Trophoblast cell (in vitro differentiated cells and primary cell): Measurements from ENCODE around the gene YBX2. TPM values are rescaled to one million over a fixed set of nuclear protein-coding genes. Genes with fewer than 3 reads are reported as not detected.
A peak's percentile ranks its signal among the peaks of the same experiment; 100 is the strongest.

Experiments
- DNase-seq, 2 donors: peaks; one replicate each; pipeline ENCODE4 v3.0.0-alpha.2; 2016
- H2AFZ ChIP-seq: 2 replicates; pipeline ENCODE4 v1.6.1; 2013; ENCODE audit warnings: low read length, moderate library complexity, mild to moderate bottlenecking; ENCODE audit not compliant: insufficient read depth, poor library complexity
- H2AK5ac ChIP-seq: 2 replicates; pipeline ENCODE4 v1.6.1; 2013; ENCODE audit warnings: mild to moderate bottlenecking, low read length
- H2BK120ac ChIP-seq: 2 replicates; pipeline ENCODE4 v1.6.1; 2013; ENCODE audit warnings: low read length, mild to moderate bottlenecking, moderate library complexity; ENCODE audit not compliant: insufficient read depth, poor library complexity
- H2BK12ac ChIP-seq: 2 replicates; pipeline ENCODE4 v1.6.1; 2013; ENCODE audit warnings: mild to moderate bottlenecking, low read length, moderate library complexity
- H2BK5ac ChIP-seq: 2 replicates; pipeline ENCODE4 v1.6.1; 2013; ENCODE audit warnings: low read length, low read depth, moderate library complexity, mild to moderate bottlenecking; ENCODE audit not compliant: poor library complexity
- H3K14ac ChIP-seq: 2 replicates; pipeline ENCODE4 v1.6.1; 2013; ENCODE audit warnings: mild to moderate bottlenecking, low read length
- H3K18ac ChIP-seq: 2 replicates; pipeline ENCODE4 v1.6.1; 2013; ENCODE audit warnings: mild to moderate bottlenecking, low read length
- H3K23ac ChIP-seq: 2 replicates; pipeline ENCODE4 v1.6.1; 2013; ENCODE audit warnings: low read length
- H3K27ac ChIP-seq: 2 replicates; pipeline ENCODE4 v1.5.1; 2013; ENCODE audit warnings: low read depth, mild to moderate bottlenecking, inconsistent platforms, low read length, moderate library complexity
- H3K27me3 ChIP-seq: 2 replicates; pipeline ENCODE4 v1.6.1; 2013; ENCODE audit warnings: inconsistent platforms, mild to moderate bottlenecking, low read length, moderate library complexity; ENCODE audit not compliant: insufficient read depth
- H3K36me3 ChIP-seq, 2 experiments: 1 replicate in 1 of 2; 2 replicates in 1 of 2; pipeline ENCODE4 v1.6.1; 2013; ENCODE audit warnings: low read length in 2 of 2, mild to moderate bottlenecking in 2 of 2, moderate library complexity in 1 of 2; ENCODE audit not compliant: insufficient read depth in 2 of 2, control insufficient read depth in 1 of 2
- H3K4ac ChIP-seq: 2 replicates; pipeline ENCODE4 v1.6.1; 2013; ENCODE audit warnings: low read depth, mild to moderate bottlenecking, low read length, moderate library complexity
- H3K4me1 ChIP-seq, 2 experiments: 1 replicate in 1 of 2; 2 replicates in 1 of 2; pipeline ENCODE4 v1.6.1; 2013; ENCODE audit warnings: low read length in 2 of 2, mild to moderate bottlenecking in 2 of 2, moderate library complexity in 1 of 2; ENCODE audit not compliant: insufficient read depth in 2 of 2, control insufficient read depth in 1 of 2
- H3K4me2 ChIP-seq: 2 replicates; pipeline ENCODE4 v1.6.1; 2013; ENCODE audit warnings: inconsistent platforms, mild to moderate bottlenecking, low read length, moderate library complexity
- H3K4me3 ChIP-seq: 2 replicates; pipeline ENCODE4 v1.5.1; 2013; ENCODE audit warnings: mild to moderate bottlenecking, low read depth, low read length, inconsistent platforms
- H3K79me1 ChIP-seq: one replicate; pipeline ENCODE4 v1.6.1; 2013; ENCODE audit warnings: low read length
- H3K79me2 ChIP-seq: 2 replicates; pipeline ENCODE4 v1.6.1; 2013; ENCODE audit warnings: low read length, mild to moderate bottlenecking; ENCODE audit not compliant: control insufficient read depth, insufficient read depth, poor library complexity
- H3K9ac ChIP-seq: 2 replicates; pipeline ENCODE4 v1.6.1; 2013; ENCODE audit warnings: mild to moderate bottlenecking, low read length
- H3K9me3 ChIP-seq: 2 replicates; pipeline ENCODE4 v1.6.1; 2013; ENCODE audit warnings: low read depth, mild to moderate bottlenecking, control low read depth, inconsistent platforms, low read length; ENCODE audit not compliant: insufficient read depth
- H4K12ac ChIP-seq: 2 replicates; pipeline ENCODE4 v1.6.1; 2013; ENCODE audit warnings: low read depth, mild to moderate bottlenecking, low read length, moderate library complexity
- H4K8ac ChIP-seq: 2 replicates; pipeline ENCODE4 v1.6.1; 2013; ENCODE audit warnings: low read depth, mild to moderate bottlenecking, low read length, moderate library complexity
- H4K91ac ChIP-seq: one replicate; pipeline ENCODE4 v1.6.1; 2013; ENCODE audit warnings: low read depth, mild to moderate bottlenecking, low read length, moderate library complexity
- WGBS: extraction: QIAGEN DNeasy Blood & Tissue Kit; methylation state at CpG from one replicate; pipeline ENCODE4 v1.1.7; 2013; ENCODE audit warnings: missing lambda C conversion rate; ENCODE audit not compliant: insufficient read length, insufficient coverage; ENCODE audit errors: extremely low coverage; 5-methylcytosine and 5-hydroxymethylcytosine counted together
- polyA plus RNA-seq: library from polyadenylated mRNA; stranded (reverse); fragments of 200-250 nt; gene quantifications from 2 replicates; pipeline ENCODE4 v1.2.3, GENCODE V29; 2013

The YBX2 gene
- 0.33 and 0.45 TPM in 2 replicates for polyA plus RNA-seq

GRCh38 chr17:7294614-7295153 lies at the start of gene YBX2:
Gene YBX2 (minus strand): TSS chr17:7294639. CDS start chr17:7294500, 139 bp downstream.
- Histone ChIP-seq H3K4me1 (peaks cover 4 to 8% of the 10 kb centered on the region in 2 experiments), H2BK5ac (no peak within 1 kb of the TSS), H3K27ac (no peak within 1 kb of the TSS), H3K9ac (no peak within 1 kb of the TSS), H2BK12ac (no peak within 1 kb of the TSS), H3K4me3 (no peak within 1 kb of the TSS), H3K4ac (no peak within 1 kb of the TSS), H4K91ac (no peak within 1 kb of the TSS), H3K23ac (no peak within 1 kb of the TSS), H4K8ac (peak within 1 kb of the TSS; percentile 48), H2AFZ (peak within 1 kb of the TSS; percentile 20), H3K18ac (no peak within 1 kb of the TSS), H2AK5ac (no peak within 1 kb of the TSS), H3K9me3 (peaks cover 5% of the 10 kb centered on the region), H3K79me1 (no peaks in the 10 kb centered on the region), H3K36me3 (no peaks in the 10 kb centered on the region), H3K79me2 (no peaks in the 10 kb centered on the region), H3K27me3 (peaks cover 21% of the 10 kb centered on the region), H3K4me2 (peak within 1 kb of the TSS; percentile 46), H4K12ac (no peak within 1 kb of the TSS), H2BK120ac (no peak within 1 kb of the TSS), H3K14ac (no peak within 1 kb of the TSS)
- no CpG with 5 or more reads among the region's 57 CpGs for WGBS
- DNase-seq: peak; percentile 59 to 66

- Histone ChIP-seq H3K36me3 (no peaks in the 10 kb centered on the region), H3K4ac (no peak overlapping the region), H3K18ac (no peak overlapping the region), H3K4me2 (no peak overlapping the region), H2BK12ac (no peak overlapping the region), H3K79me1 (no peaks in the 10 kb centered on the region), H4K91ac (no peak overlapping the region), H2BK120ac (no peak overlapping the region), H3K4me3 (no peak overlapping the region), H3K4me1 (no peaks in the 10 kb centered on the region), H3K79me2 (no peaks in the 10 kb centered on the region), H3K27ac (no peak overlapping the region), H2BK5ac (no peak overlapping the region), H3K14ac (no peak overlapping the region), H2AFZ (no peak overlapping the region), H3K9me3 (no peaks in the 10 kb centered on the region), H2AK5ac (no peak overlapping the region), H4K12ac (no peak overlapping the region), H3K23ac (no peak overlapping the region), H4K8ac (no peak overlapping the region), H3K9ac (no peak overlapping the region), H3K27me3 (no peaks in the 10 kb centered on the region)
- no peak for DNase-seq
- WGBS: no CpG with 5 or more reads among the region's 15 CpGs
Observed at GRCh38 chr17:7343250-7343649, 48.8 kb upstream of the YBX2 start.

GRCh38 chr17:7341842-7342241 lies 47.4 kb upstream of the YBX2 start:
- no peak overlapping the region for H4K8ac ChIP-seq
- H3K23ac ChIP-seq: no peak overlapping the region
- H3K18ac ChIP-seq: no peak overlapping the region
- no peak overlapping the region for H3K27ac ChIP-seq
- no peak overlapping the region for H2BK120ac ChIP-seq
- no peak for DNase-seq
- H3K14ac ChIP-seq: no peak overlapping the region
- no peaks in the 10 kb centered on the region for H3K27me3 ChIP-seq
- no peaks in the 10 kb centered on the region for H3K4me1 ChIP-seq
- no peaks in the 10 kb centered on the region for H3K79me2 ChIP-seq
- no peak overlapping the region for H3K9ac ChIP-seq
- no peak overlapping the region for H3K4me3 ChIP-seq
- no peaks in the 10 kb centered on the region for H3K36me3 ChIP-seq
- no peak overlapping the region for H3K4ac ChIP-seq
- H4K91ac ChIP-seq: no peak overlapping the region
- H2AK5ac ChIP-seq: no peak overlapping the region
- H4K12ac ChIP-seq: no peak overlapping the region
- no peak overlapping the region for H2BK12ac ChIP-seq
- H3K9me3 ChIP-seq: no peaks in the 10 kb centered on the region
- no peak overlapping the region for H2AFZ ChIP-seq
- H2BK5ac ChIP-seq: no peak overlapping the region
- no peaks in the 10 kb centered on the region for H3K79me1 ChIP-seq
- no CpG with 5 or more reads among the region's 13 CpGs for WGBS
- no peak overlapping the region for H3K4me2 ChIP-seq

DNA sequence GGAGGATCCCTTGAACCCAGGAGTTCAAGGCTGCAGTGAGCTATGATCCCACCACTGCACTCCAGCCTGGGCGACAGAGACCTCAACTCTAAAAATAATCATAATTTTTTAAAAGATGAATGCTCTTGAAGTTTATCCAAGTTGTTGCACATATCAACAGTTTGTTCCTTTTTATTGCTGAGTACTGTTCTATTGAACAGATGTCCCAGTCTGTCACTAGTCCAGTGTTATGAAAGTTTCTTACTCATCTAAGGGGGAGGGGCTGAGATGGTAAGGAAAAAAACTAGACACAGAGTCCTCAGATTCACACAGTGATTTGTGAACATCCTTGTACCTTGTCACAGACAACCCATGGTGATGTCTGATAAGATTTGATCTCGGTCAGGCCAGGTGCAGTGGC lies 45.7 kb upstream of the YBX2 start:
- H3K36me3 ChIP-seq: no peaks in the 10 kb centered on the region

More for the DNA sequence above, 45.7 kb upstream of the YBX2 start:
- Histone ChIP-seq H3K4me1 (no peaks in the 10 kb centered on the region), H3K14ac (no peak overlapping the region), H2BK5ac (no peak overlapping the region), H4K91ac (no peak overlapping the region), H3K4ac (no peak overlapping the region), H3K9ac (no peak overlapping the region), H3K23ac (no peak overlapping the region), H3K18ac (no peak overlapping the region), H3K9me3 (no peaks in the 10 kb centered on the region), H3K4me3 (no peak overlapping the region), H2BK120ac (no peak overlapping the region), H3K79me2 (no peaks in the 10 kb centered on the region), H4K12ac (no peak overlapping the region), H2BK12ac (no peak overlapping the region), H2AK5ac (no peak overlapping the region), H3K27ac (no peak overlapping the region), H4K8ac (no peak overlapping the region), H2AFZ (no peak overlapping the region), H3K4me2 (no peak overlapping the region), H3K27me3 (no peaks in the 10 kb centered on the region), H3K79me1 (no peaks in the 10 kb centered on the region)
- WGBS: no CpG with 5 or more reads among the region's 2 CpGs
- peak in 1 of 2 donors; percentile 46 for DNase-seq
